Kidney glomerular epithelial cell (primary cell): ENCODE measurements around the gene E2F8.
"Not testable (repeated sequence)": the region's sequence is repeated elsewhere in the genome, so short reads cannot be mapped to it uniquely, and the experiment has no call there.

Source experiments
- DNase-seq: peaks from one replicate; lab custom pipeline; 2025; lab: John Stamatoyannopoulos, UW

Gene E2F8

GRCh38 chr11:19240420-19241259 lies at the start of gene E2F8:
Gene E2F8, minus strand, starts transcription at chr11:19240945. Its CDS starts 824 bp downstream, at chr11:19240121.
- peak; percentile 93 for DNase-seq

- DNase-seq: no peak
Measured at GRCh38 chr11:19290356-19290755, 49.6 kb upstream of the E2F8 start.

DNA sequence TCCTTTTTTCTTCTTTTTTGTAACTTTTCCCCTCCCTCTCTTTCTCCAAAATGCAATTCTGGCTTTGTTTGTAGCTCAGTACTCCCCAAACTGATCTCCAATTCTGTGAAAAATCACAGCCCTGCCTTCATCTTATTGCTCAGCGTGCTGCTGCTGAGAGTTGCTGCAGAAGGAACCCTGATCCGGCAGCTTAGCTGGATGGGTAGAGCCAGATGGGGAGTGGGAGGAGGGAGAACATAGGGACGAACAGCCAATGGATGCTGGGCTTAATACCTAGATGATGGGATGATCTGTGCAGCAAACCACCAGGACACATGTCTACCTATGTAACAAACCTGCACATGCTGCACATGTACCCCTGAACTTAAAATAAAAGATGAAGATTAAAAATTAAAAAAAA lies 47.5 kb upstream of the E2F8 start:
- DNase-seq: no peak

DNA sequence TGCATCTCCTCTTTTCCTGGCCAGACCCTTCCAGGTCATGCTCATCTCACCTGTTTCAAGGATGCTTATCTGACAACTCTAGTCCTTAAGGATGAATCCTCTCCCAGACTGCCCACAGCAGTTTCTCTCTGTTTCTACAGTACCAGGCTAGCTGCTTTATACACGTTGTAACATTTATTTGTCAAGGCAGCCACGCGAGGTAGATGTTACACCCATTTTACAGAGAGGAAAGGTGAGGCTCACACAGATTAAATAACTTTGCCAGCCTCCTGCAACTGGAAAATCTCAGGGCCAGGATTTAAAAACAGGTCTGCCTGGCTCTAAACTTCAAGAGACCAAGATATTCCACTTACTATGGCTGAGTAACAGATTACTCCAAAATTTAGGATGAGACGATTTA lies 45.7 kb upstream of the E2F8 start:
- no peak for DNase-seq

DNA sequence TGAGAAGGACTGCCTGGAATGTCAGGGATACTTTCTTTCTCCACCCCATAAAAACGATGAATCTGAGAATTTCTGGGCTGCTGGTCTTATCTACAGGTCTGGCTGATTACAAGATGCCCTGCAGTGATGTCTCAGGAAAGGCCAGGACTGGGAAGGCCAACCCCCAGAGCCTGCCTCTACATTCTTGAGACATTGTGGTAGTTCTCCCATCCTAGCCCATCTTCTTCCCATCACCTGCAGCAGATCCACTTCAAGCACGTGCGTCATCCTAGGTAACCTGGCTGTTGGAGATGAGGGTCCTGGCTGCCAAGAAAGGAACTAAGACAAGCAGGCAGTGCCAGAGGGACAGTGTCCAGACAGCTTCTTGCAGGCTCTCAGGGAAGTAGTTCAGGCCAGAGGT lies 44.1 kb upstream of the E2F8 start:
- no peak for DNase-seq

DNA sequence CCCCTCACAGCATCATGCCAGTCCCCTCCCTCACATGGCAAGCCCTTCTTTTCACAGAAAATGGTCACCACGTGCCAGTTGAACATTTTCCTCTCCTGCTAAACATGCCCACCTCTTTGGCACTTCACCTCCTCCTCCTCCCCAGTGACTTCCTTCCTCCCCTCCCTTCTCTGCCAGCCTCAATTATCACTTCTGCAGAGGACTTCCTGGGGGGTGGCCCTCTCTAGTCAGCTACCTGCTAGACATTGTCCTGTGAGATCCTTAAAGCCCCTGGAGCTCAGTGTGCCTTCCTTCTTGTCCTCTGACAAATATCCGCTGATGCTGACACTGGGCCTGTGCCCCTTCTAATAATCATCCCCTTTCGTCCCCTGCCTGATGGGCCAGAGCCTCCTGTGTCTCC lies 43.2 kb upstream of the E2F8 start:
- DNase-seq: no peak

- DNase-seq: no peak
Measured at GRCh38 chr11:19281555-19281954, 40.8 kb upstream of the E2F8 start.

DNA sequence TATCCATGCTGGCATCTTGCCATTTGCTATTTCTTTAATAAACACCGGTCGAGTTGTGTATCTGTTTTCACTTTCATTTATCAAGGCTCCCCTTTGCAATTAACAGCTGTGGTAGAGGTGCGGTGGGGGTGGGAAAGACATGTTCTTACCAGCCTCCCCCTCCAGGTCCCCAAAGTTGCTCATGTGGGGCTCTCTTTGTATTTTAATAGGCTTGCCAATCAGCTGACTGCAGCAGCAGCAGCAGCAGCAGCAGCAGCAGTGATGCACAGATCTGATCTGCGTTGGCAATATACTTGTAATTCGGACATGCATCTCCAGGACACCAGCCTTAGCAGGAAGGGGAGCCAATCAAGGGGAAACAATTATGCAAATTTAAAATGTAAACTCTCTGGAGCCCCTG lies 40.3 kb upstream of the E2F8 start:
- DNase-seq: no peak

- no peak for DNase-seq
Measured at GRCh38 chr11:19279451-19279850, 38.7 kb upstream of the E2F8 start.

GRCh38 chr11:19276859-19277808 lies 36.4 kb upstream of the E2F8 start:
- DNase-seq: peak; percentile 56

GRCh38 chr11:19275496-19275895 lies 34.8 kb upstream of the E2F8 start:
- peak; percentile 17 for DNase-seq

- DNase-seq: not testable (repeated sequence)
Measured at GRCh38 chr11:19273219-19273618, 32.5 kb upstream of the E2F8 start.

- DNase-seq: no peak
Measured at GRCh38 chr11:19268909-19269308, 28.2 kb upstream of the E2F8 start.

GRCh38 chr11:19267567-19267966 lies 26.8 kb upstream of the E2F8 start:
- no peak for DNase-seq

GRCh38 chr11:19263333-19263732 lies 22.6 kb upstream of the E2F8 start:
- DNase-seq: no peak

GRCh38 chr11:19259487-19260345 lies 19.0 kb upstream of the E2F8 start:
- DNase-seq: peak; percentile 19

DNA sequence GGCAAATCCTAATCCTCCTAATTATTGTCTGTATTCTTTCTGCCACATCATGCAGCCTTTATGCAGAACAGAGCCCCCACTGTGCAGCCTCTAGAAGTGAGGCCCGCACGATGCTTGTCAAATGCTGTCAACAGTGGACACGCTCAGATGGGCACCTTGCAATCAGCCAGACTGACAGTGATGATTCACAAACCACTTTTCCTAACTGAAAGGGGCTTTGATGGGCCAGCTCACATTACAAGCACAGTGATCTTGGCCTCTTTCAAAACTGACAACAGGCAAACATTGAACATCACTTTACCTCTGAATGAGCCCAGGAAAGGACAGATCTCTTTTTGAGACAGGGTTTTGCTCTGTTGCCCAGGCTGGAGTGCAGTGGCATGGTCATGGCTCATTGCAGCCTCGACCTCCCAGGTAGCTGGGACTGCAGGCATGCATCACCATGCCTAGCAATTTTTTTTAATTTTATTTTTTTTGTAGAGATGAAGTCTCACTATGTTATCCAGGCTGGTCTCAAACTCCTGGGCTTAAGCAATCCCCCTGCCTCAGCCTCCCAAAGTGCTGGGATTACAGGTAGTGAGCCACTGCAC lies 18.0 kb upstream of the E2F8 start:
- DNase-seq: peak; percentile 53

DNA sequence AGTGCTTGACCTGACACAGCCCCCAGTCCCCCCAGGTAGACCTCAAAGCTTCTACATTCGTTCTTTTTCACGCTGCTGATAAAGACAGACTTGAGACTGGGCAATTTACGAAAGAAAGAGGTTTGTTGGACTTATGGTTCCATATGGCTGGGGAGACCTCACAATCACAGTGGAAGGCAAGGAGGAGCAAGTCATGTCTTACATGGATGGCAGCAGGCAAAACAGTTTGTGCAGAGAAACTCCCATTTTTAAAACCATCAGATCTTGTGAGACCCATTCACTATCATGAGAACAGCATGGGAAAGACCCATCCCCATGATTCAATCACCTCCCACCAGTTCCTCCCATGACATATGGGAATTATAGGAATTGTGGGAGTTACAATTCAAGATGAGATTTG lies 13.7 kb upstream of the E2F8 start:
- not testable (repeated sequence) for DNase-seq

DNA sequence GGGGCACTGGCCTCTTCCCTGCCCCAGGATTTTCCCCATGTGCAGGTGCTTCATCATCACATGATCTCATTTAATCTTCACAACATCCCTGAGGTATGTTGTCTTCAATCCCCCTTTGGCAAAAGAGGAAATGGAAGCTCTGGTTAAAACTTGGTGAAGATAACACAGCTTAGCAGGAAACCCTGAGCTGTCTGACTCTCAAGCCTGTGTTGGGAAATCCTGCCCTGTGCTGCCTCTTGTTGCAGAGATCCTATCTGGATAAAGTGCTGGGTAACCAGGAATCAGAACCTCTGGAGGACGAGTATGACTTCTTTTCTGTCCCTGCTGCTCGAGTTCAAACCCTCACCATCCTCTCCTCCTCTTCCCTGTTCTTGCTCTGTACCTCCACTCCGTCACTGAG lies 13.1 kb upstream of the E2F8 start:
- no peak for DNase-seq

DNA sequence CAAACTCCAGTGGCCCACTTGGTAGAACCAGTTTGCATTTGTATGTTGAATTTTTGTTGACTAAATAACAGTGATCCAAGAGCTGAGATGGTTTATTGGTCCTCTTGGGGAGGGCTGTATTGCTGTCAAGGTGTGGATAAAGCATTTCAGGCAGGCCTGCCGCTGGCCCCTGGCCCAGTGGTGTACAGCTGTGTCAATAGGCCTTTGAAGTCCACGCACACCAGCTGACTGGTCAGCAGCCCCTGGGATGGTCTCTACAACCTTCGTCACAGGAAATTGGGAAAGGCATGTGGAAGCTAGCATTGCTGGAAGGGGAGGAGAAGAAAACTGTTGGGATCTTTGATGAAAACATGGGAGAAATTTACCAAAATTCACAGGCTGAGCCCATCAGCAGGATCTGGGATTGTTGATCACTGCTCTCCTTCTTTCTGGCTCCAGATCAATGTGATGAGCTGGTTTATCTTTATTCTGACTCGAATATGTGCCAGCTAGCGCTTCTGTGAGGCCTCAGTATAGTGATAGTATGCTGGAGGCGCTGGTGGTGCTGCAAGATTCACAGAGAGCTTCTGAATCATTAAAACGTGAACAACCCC lies 12.5 kb upstream of the E2F8 start:
- DNase-seq: no peak
